Measurements from ENCODE around the gene AKAP13.

- TF ChIP-seq NFYB (CRISPR knock-in tag; IDR thresholded peaks at IDR 0.05) (no peak), CTCF (CRISPR knock-in tag; IDR thresholded peaks at IDR 0.05) (0 out of 2 replicates have a peak, but pooled peaks have one; percentile 23), ATF1 (CRISPR knock-in tag; IDR thresholded peaks at IDR 0.05) (no peak), ZNF12 (CRISPR knock-in tag; IDR thresholded peaks at IDR 0.05) (no peak), PCBP2 (optimal IDR thresholded peaks at IDR 0.05; ENCODE audit: low read depth, low read length, poor library complexity, severe bottlenecking) (no peak), ZNF3 (CRISPR knock-in tag; IDR thresholded peaks at IDR 0.05) (no peak), RAD21 (CRISPR knock-in tag; IDR thresholded peaks at IDR 0.05) (no peak), NR2F1 (CRISPR knock-in tag; IDR thresholded peaks at IDR 0.05) (no peak)
Observed at GRCh38 chr15:85748729-85749128, 368.3 kb downstream of the AKAP13 start.
